Stromal cell of bone marrow (primary cell): ENCODE results near the gene NAV1.
"Not testable (repeated sequence)": the region's sequence is repeated elsewhere in the genome, so short reads cannot be mapped to it uniquely, and the experiment has no call there.

Source experiments
- DNase-seq: peaks from one replicate; pipeline ENCODE4 v3.0.0-alpha.2; 2012; ENCODE audit warnings: low read depth

The NAV1 gene

GRCh38 chr1:201544710-201545109 is 5.8 kb downstream of the NAV1 start:
- no peak for DNase-seq

- no peak for DNase-seq
Measured at GRCh38 chr1:201545851-201546492, 7.0 kb downstream of the NAV1 start.

- not testable (repeated sequence) for DNase-seq
Measured at GRCh38 chr1:201549522-201549921, 10.6 kb downstream of the NAV1 start.

- no peak for DNase-seq
Measured at GRCh38 chr1:201551096-201551495, 12.2 kb downstream of the NAV1 start.

GRCh38 chr1:201551877-201552731 is 13.2 kb downstream of the NAV1 start:
- peak; percentile 83 for DNase-seq

GRCh38 chr1:201552941-201553351 is 14.0 kb downstream of the NAV1 start:
- no peak for DNase-seq

GRCh38 chr1:201553496-201554189 is 14.7 kb downstream of the NAV1 start:
- no peak for DNase-seq

GRCh38 chr1:201554190-201554600 is 15.3 kb downstream of the NAV1 start:
- DNase-seq: no peak

- no peak for DNase-seq
Measured at GRCh38 chr1:201554789-201555592, 16.1 kb downstream of the NAV1 start.

- no peak for DNase-seq
Measured at GRCh38 chr1:201555593-201555945, 16.6 kb downstream of the NAV1 start.

GRCh38 chr1:201556841-201557571 is 18.1 kb downstream of the NAV1 start:
- no peak for DNase-seq

GRCh38 chr1:201557572-201557958 is 18.6 kb downstream of the NAV1 start:
- DNase-seq: no peak

- no peak for DNase-seq
Measured at GRCh38 chr1:201559679-201560162, 20.8 kb downstream of the NAV1 start.

- no peak for DNase-seq
Measured at GRCh38 chr1:201560328-201561194, 21.6 kb downstream of the NAV1 start.

GRCh38 chr1:201561195-201561564 is 22.3 kb downstream of the NAV1 start:
- no peak for DNase-seq

- DNase-seq: no peak
Measured at GRCh38 chr1:201561601-201562000, 22.7 kb downstream of the NAV1 start.

GRCh38 chr1:201562257-201562656 is 23.3 kb downstream of the NAV1 start:
- no peak for DNase-seq

- no peak for DNase-seq
Measured at GRCh38 chr1:201562659-201563405, 23.9 kb downstream of the NAV1 start.

GRCh38 chr1:201563406-201563780 is 24.5 kb downstream of the NAV1 start:
- no peak for DNase-seq

GRCh38 chr1:201563941-201564340 is 25.0 kb downstream of the NAV1 start:
- no peak for DNase-seq
